SK-N-SH (cell line): Measurements from ENCODE around the gene EYA2.

Experiments used
- EP300 ChIP-seq, 2 experiments: IDR thresholded peaks; 2 replicates each; pipeline versions ENCODE4 v1.4.0 to v1.6.1; 2012; ENCODE audit warnings: borderline replicate concordance in 1 of 2, low read depth in 1 of 2, low read length in 1 of 2
- MXI1 ChIP-seq: IDR thresholded peaks from 2 replicates; pipeline ENCODE4 v1.6.1; 2012; ENCODE audit warnings: mild to moderate bottlenecking, low read depth, low read length, improper control_type of control experiment
- RAD21 ChIP-seq: IDR thresholded peaks from 2 replicates; pipeline ENCODE4 v1.6.1; 2012; ENCODE audit warnings: mild to moderate bottlenecking, low read length
- USF2 ChIP-seq: fragments of 150-350 bp; IDR thresholded peaks from 2 replicates; pipeline ENCODE4 v1.6.1; 2017; ENCODE audit warnings: antibody characterized with exemption, low read length, low read depth, borderline replicate concordance

- TF ChIP-seq RAD21 = no peak
- TF ChIP-seq USF2 = no peak
- no peak for TF ChIP-seq EP300 (IDR thresholded peaks at IDR 0.05; ENCODE audit: borderline replicate concordance in 1 of 2, low read depth in 1 of 2, low read length in 1 of 2)
- no peak for TF ChIP-seq MXI1
Measured at GRCh38 chr20:47058236-47058635, 163.6 kb downstream of the EYA2 start.
